ENCODE data around the gene SFMBT1. TPM values are rescaled to one million over a fixed set of nuclear protein-coding genes. Genes with fewer than 3 reads are reported as not detected.

The SFMBT1 gene
- total RNA-seq, 1 donor = 7.5 TPM

GRCh38 chr3:52931328-52931727 is 114.5 kb downstream of the SFMBT1 start:
- no peak for DNase-seq (ENCODE audit: low read depth)
- H3K4me3 ChIP-seq (ENCODE audit: low read depth, low read length) = no peak overlapping the region
- TF ChIP-seq CTCF (IDR thresholded peaks at IDR 0.05; ENCODE audit: insufficient read depth, low read length) = no peak

- no peak for DNase-seq (ENCODE audit: low read depth)
- H3K4me3 ChIP-seq (ENCODE audit: low read depth, low read length) = no peak overlapping the region
- no peak for TF ChIP-seq CTCF (IDR thresholded peaks at IDR 0.05; ENCODE audit: insufficient read depth, low read length)
Measured at GRCh38 chr3:52930748-52931147, 115.1 kb downstream of the SFMBT1 start.

GRCh38 chr3:52926554-52926953 is 119.3 kb downstream of the SFMBT1 start:
- no peak overlapping the region for H3K4me3 ChIP-seq (ENCODE audit: low read depth, low read length)
- no peak for DNase-seq (ENCODE audit: low read depth)
- no peak for TF ChIP-seq CTCF (IDR thresholded peaks at IDR 0.05; ENCODE audit: insufficient read depth, low read length)

- no peak for DNase-seq (ENCODE audit: low read depth)
- H3K4me3 ChIP-seq (ENCODE audit: low read depth, low read length) = no peak overlapping the region
- TF ChIP-seq CTCF (IDR thresholded peaks at IDR 0.05; ENCODE audit: insufficient read depth, low read length) = no peak
Measured at GRCh38 chr3:52925405-52926313, 120.2 kb downstream of the SFMBT1 start.

GRCh38 chr3:52923963-52924362 is 121.9 kb downstream of the SFMBT1 start:
- no peak for TF ChIP-seq CTCF (IDR thresholded peaks at IDR 0.05; ENCODE audit: insufficient read depth, low read length)
- H3K4me3 ChIP-seq (ENCODE audit: low read depth, low read length) = no peak overlapping the region
- no peak for DNase-seq (ENCODE audit: low read depth)

- no peak overlapping the region for H3K4me3 ChIP-seq (ENCODE audit: low read depth, low read length)
- no peak for DNase-seq (ENCODE audit: low read depth)
- no peak for TF ChIP-seq CTCF (IDR thresholded peaks at IDR 0.05; ENCODE audit: insufficient read depth, low read length)
Measured at GRCh38 chr3:52920841-52921240, 125.0 kb downstream of the SFMBT1 start.

Data from fibroblast of the aortic adventitia (primary cell).